K562 (cell line): ENCODE data around the gene DAB1. TPM values are rescaled to one million over a fixed set of nuclear protein-coding genes. Genes with fewer than 3 reads are reported as not detected.

ENCODE experiments used
- ATAC-seq: fragments of 200-7000 bp; cut with Tn5 transposase; 3 replicates; pipeline ENCODE4 v1.9.1; 2020; ENCODE audit warnings: moderate library complexity
- BruUV-seq: library from RNA; stranded (reverse); fragments of 400-500 nt; replicated peaks from 2 replicates; lab custom pipeline; 2021; lab: Mats Ljungman, UMichigan
- CTCF ChIA-PET: fragments of 300-600 bp; formaldehyde crosslinking; extraction: SDS; loops from one replicate; lab custom pipeline; 2021; ENCODE audit warnings: low intra/inter-chr PET ratio; lab: Yijun Ruan, JAX
- POLR2A ChIA-PET: fragments of 300-600, 350-650 bp; sonication (Branson Sonifier 250); formaldehyde crosslinking; extraction: SDS; loops from one replicate; lab custom pipeline; 2021; ENCODE audit warnings: antibody characterized with exemption, inconsistent platforms; lab: Yijun Ruan, JAX
- DNase-seq, 4 experiments: peaks; one replicate each; pipeline versions ENCODE4 v3.0.0 to v3.0.0-alpha.2; 2011 to 2018; ENCODE audit warnings: low spot score in 3 of 4, mixed read lengths in 3 of 4; ENCODE audit errors: extremely low read depth in 1 of 4
- FAIRE-seq: peaks from 2 replicates; lab custom pipeline; 2011; peaks lifted over from hg19 to GRCh38; lab: Jason Lieb, UNC
- H2AFZ ChIP-seq: 2 replicates; pipeline ENCODE4 v1.6.0; 2011; ENCODE audit warnings: low read depth, low read length, control low read depth, inconsistent platforms
- H3K27ac ChIP-seq: fragments of 200-600 bp; 3 replicates; pipeline ENCODE4 v1.8.0; 2011; ENCODE audit warnings: low read depth, mild to moderate bottlenecking, control low read depth, inconsistent platforms, low read length, moderate library complexity, mixed read lengths; ENCODE audit errors: extremely low read depth
- H3K27me3 ChIP-seq, 2 experiments: fragments of 300-600 bp in 1 of 2; 2 replicates in 1 of 2; 3 replicates in 1 of 2; pipeline versions ENCODE4 v1.6.0 to v1.8.0; 2011; ENCODE audit warnings: inconsistent platforms in 2 of 2, low read length in 2 of 2, mild to moderate bottlenecking in 1 of 2, mixed read lengths in 1 of 2, moderate library complexity in 1 of 2; ENCODE audit not compliant: control insufficient read depth in 2 of 2, insufficient read depth in 2 of 2
- H3K36me3 ChIP-seq: fragments of 300-600 bp; 3 replicates; pipeline ENCODE4 v1.8.0; 2011; ENCODE audit warnings: mild to moderate bottlenecking, low read length, inconsistent platforms; ENCODE audit not compliant: control insufficient read depth, insufficient read depth
- H3K4me1 ChIP-seq, 2 experiments: fragments of 200-600 bp in 1 of 2; replicated peaks in 1 of 2; 2 replicates in 1 of 2; 3 replicates in 1 of 2; pipeline versions ENCODE4 v1.5.1 to v1.8.0; 2011; ENCODE audit warnings: inconsistent platforms in 2 of 2, low read length in 2 of 2, mild to moderate bottlenecking in 1 of 2, mixed read lengths in 1 of 2, moderate library complexity in 1 of 2; ENCODE audit not compliant: control insufficient read depth in 2 of 2, insufficient read depth in 2 of 2
- H3K4me2 ChIP-seq: 2 replicates; pipeline ENCODE4 v1.6.1; 2011; ENCODE audit warnings: low read length, control low read depth, inconsistent platforms, mixed read lengths; ENCODE audit not compliant: insufficient read depth
- H3K4me3 ChIP-seq: fragments of 200-600 bp; sonication (generic), shearing (Covaris generic); 2 replicates; pipeline ENCODE4 v1.5.1; 2016; ENCODE audit warnings: control low read depth, inconsistent platforms
- H3K79me2 ChIP-seq: fragments of 200-600 bp; 3 replicates; pipeline ENCODE4 v1.8.0; 2011; ENCODE audit warnings: low read length, inconsistent platforms; ENCODE audit not compliant: control insufficient read depth, insufficient read depth
- H3K9ac ChIP-seq, 2 experiments: 2 replicates each; pipeline versions ENCODE4 v1.6.0 to v1.6.1; 2011; ENCODE audit warnings: low read depth in 2 of 2, low read length in 2 of 2, control low read depth in 1 of 2, inconsistent platforms in 1 of 2, mild to moderate bottlenecking in 1 of 2, mixed read lengths in 1 of 2; ENCODE audit not compliant: insufficient read depth in 1 of 2
- H3K9me1 ChIP-seq: one replicate; pipeline ENCODE4 v1.6.0; 2011; ENCODE audit warnings: inconsistent platforms, mild to moderate bottlenecking, low read length, moderate library complexity; ENCODE audit not compliant: control insufficient read depth, insufficient read depth
- H3K9me3 ChIP-seq: replicated peaks from 2 replicates; pipeline ENCODE4 v1.5.1; 2011; ENCODE audit warnings: low read depth, low read length, inconsistent platforms; ENCODE audit not compliant: control insufficient read depth, insufficient read depth
- H4K20me1 ChIP-seq: replicated peaks from 2 replicates; pipeline ENCODE4 v1.6.1; 2011; ENCODE audit warnings: low read length, inconsistent platforms, mixed read lengths; ENCODE audit not compliant: control insufficient read depth, insufficient read depth
- DMBX1 ChIP-seq: fragments of 250-450 bp; sonication (Bioruptor Pico); IDR thresholded peaks from 2 replicates; pipeline ENCODE4 v1.8.0; 2022; ENCODE audit warnings: inconsistent platforms, mild to moderate bottlenecking, moderate library complexity, borderline replicate concordance
- MCM7 ChIP-seq, 2 experiments: fragments of 450-650 bp; IDR thresholded peaks; 2 replicates each; pipeline ENCODE4 v1.6.1; 2016 to 2018
- NR2C2 ChIP-seq, 2 experiments: fragments of 200-800 bp in 1 of 2; sonication (Bioruptor generic) in 1 of 2; sonication (generic) in 1 of 2; formaldehyde crosslinking in 1 of 2; IDR thresholded peaks; 2 replicates each; pipeline versions ENCODE4 v1.6.1 to v1.8.0; 2016 to 2022; ENCODE audit warnings: mild to moderate bottlenecking in 1 of 2, missing compliant biosample characterization in 1 of 2, missing genetic modification characterization in 1 of 2, missing genetic modification reagents in 1 of 2
- PHB2 ChIP-seq: fragments of 450-650 bp; IDR thresholded peaks from 2 replicates; pipeline ENCODE4 v1.6.1; 2017; ENCODE audit warnings: low read depth
- POLR3A ChIP-seq: IDR thresholded peaks from 2 replicates; pipeline ENCODE4 v1.6.1; 2011; ENCODE audit warnings: borderline replicate concordance, mild to moderate bottlenecking, moderate library complexity; ENCODE audit not compliant: insufficient read length, insufficient read depth; ENCODE audit errors: extremely low read depth
- POU5F1 ChIP-seq: fragments of 150-350 bp; IDR thresholded peaks from 2 replicates; pipeline ENCODE4 v1.6.1; 2014; ENCODE audit warnings: borderline replicate concordance, low read length, low read depth, mild to moderate bottlenecking; ENCODE audit not compliant: partially characterized antibody
- PTBP1 ChIP-seq: fragments of 200-400 bp; formaldehyde crosslinking; IDR thresholded peaks from 2 replicates; pipeline ENCODE4 v1.6.1; 2017; ENCODE audit warnings: low read depth, low read length
- RBM25 ChIP-seq: fragments of 200-400 bp; formaldehyde crosslinking; IDR thresholded peaks from 2 replicates; pipeline ENCODE4 v1.6.1; 2018; ENCODE audit warnings: low read length, low read depth, moderate library complexity; ENCODE audit not compliant: severe bottlenecking
- SMAD4 ChIP-seq: fragments of 250-450 bp; sonication (Bioruptor Pico); conservative IDR thresholded peaks from 2 replicates; pipeline ENCODE4 v1.8.0; 2021; ENCODE audit warnings: inconsistent platforms, mild to moderate bottlenecking, moderate library complexity
- TCF7 ChIP-seq: sonication (generic); IDR thresholded peaks from 2 replicates; pipeline ENCODE4 v1.6.1; 2016; ENCODE audit warnings: antibody characterized with exemption, borderline replicate concordance
- TEAD4 ChIP-seq, 2 experiments: sonication (generic) in 1 of 2; formaldehyde crosslinking in 1 of 2; IDR thresholded peaks; 2 replicates each; pipeline versions ENCODE4 v1.6.1 to v1.8.0; 2012 to 2022; ENCODE audit warnings: borderline replicate concordance in 1 of 2, inconsistent platforms in 1 of 2, low read length in 1 of 2, mild to moderate bottlenecking in 1 of 2, missing genetic modification reagents in 1 of 2
- WGBS: fragments of 100-300 bp; shearing (Covaris generic); methylation state at CpG from one replicate; pipeline ENCODE4 v1.1.6; 2016; ENCODE audit warnings: low coverage, mixed read lengths; ENCODE audit not compliant: insufficient coverage; ENCODE audit errors: missing lambda C conversion rate; 5-methylcytosine and 5-hydroxymethylcytosine counted together
- in situ Hi-C: fragments of 300-500 bp; cut with MboI; formaldehyde crosslinking; loops from 4 replicates; pipeline ENCODE4 v1.15.0; 2018; ENCODE audit warnings: inconsistent platforms, mixed read lengths
- intact Hi-C: fragments of 100-400 bp; cut with micrococcal nuclease; formaldehyde crosslinking; loops from 2 replicates; pipeline ENCODE4 v1.14.2; 2022
- polyA plus RNA-seq, 8 experiments: library from polyadenylated mRNA; depleted of rRNA in 4 of 8; stranded (reverse) in 5 of 8; unstranded in 3 of 8; fragments of >200 nt; fragmentation: Nextera tagmentation in 2 of 8; fragmentation: Illumina TruSeq in 1 of 8; extraction: Ambion mirVana in 2 of 8; extraction: Trizol in 1 of 8; gene quantifications; 2 replicates each; pipeline versions ENCODE4 v1.2.1 to v1.2.3, GENCODE V29; 2011 to 2014; ENCODE audit warnings: inconsistent platforms in 1 of 8, missing spikeins in 1 of 8
- total RNA-seq, 7 experiments: library from RNA; depleted of rRNA in 6 of 7; stranded (reverse); fragments of >200 nt in 6 of 7; fragmentation: Illumina TruSeq in 2 of 7; extraction: Trizol in 2 of 7; gene quantifications; 2 replicates each; pipeline versions ENCODE4 v1.2.1 to v1.2.3, GENCODE V29; 2011 to 2021; ENCODE audit warnings: low replicate concordance in 1 of 7
- TF ChIP-seq, protein P1 (sequence below): sonication (generic); formaldehyde crosslinking; IDR thresholded peaks from 2 replicates; pipeline ENCODE4 v1.8.1; 2023; ENCODE audit warnings: missing genetic modification reagents, mild to moderate bottlenecking, borderline replicate concordance

DAB1 gene
- total and polyA plus RNA-seq, 9 of the 15 experiments (the other 6 are each of a cell fraction or from before 2014, with no cell fraction given), result not detected

DNA sequence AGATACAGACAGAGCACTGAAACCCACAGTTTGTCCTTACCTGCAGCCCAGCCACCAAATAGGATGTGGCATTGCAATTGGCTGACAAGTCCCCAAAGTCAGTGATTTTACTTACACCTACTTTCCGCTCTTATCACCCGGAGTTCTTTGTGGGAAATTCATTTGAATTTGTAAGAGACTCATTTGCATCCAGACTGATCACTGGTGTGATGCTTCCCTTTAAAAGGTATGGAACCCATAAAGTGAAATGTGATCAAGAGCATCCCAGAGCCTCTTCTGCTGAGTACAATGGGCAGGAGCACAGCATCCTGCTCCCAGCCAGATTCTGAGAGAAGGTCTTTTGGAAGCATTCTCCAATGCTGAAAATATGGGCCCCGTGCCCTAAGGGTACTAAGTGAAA is 161.4 kb downstream of the DAB1 start:
- ChIA-PET POLR2A (interaction anchor here (1.1 kb wide), 1 partner anchor 22 kb away, joined by 3 read pairs; no protein-coding TSS in a partner anchor), CTCF (no interaction called here)
- Histone ChIP-seq H3K36me3 (no peaks in the 10 kb centered on the region), H3K27ac (no peak overlapping the region), H4K20me1 (no peaks in the 10 kb centered on the region), H3K79me2 (no peaks in the 10 kb centered on the region), H3K27me3 (peaks cover 0 to 11% of the 10 kb centered on the region in 2 experiments; a peak in 3 of 5 replicates), H3K9me1 (no peaks in the 10 kb centered on the region), H3K9me3 (no peaks in the 10 kb centered on the region), H2AFZ (no peak overlapping the region), H3K4me1 (no peaks in the 10 kb centered on the region), H3K9ac (no peak overlapping the region), H3K4me3 (no peak overlapping the region), H3K4me2 (no peak overlapping the region)
- DNase-seq, result no peak
- no peak for FAIRE-seq
- ATAC-seq, result no peak
- WGBS, result 0% methylated on average over 3 of the region's 3 CpGs
- BruUV-seq, result no TSS peak
- no peak for TF ChIP-seq DMBX1 (CRISPR knock-in tag)
- no peak for TF ChIP-seq PTBP1
- no peak for TF ChIP-seq SMAD4 (CRISPR knock-in tag)
- no peak for TF ChIP-seq TCF7
- TF ChIP-seq TEAD4 (IDR thresholded peaks at IDR 0.05; ENCODE audit: low read length), result no peak
- no peak for TF ChIP-seq TEAD4 (CRISPR knock-in tag; IDR thresholded peaks at IDR 0.05; ENCODE audit: borderline replicate concordance)
- no peak for TF ChIP-seq POU5F1
- no peak for TF ChIP-seq NR2C2 (CRISPR knock-in tag; IDR thresholded peaks at IDR 0.05)
- no peak for TF ChIP-seq NR2C2 (tag; IDR thresholded peaks at IDR 0.05)
- TF ChIP-seq, protein P1, sequence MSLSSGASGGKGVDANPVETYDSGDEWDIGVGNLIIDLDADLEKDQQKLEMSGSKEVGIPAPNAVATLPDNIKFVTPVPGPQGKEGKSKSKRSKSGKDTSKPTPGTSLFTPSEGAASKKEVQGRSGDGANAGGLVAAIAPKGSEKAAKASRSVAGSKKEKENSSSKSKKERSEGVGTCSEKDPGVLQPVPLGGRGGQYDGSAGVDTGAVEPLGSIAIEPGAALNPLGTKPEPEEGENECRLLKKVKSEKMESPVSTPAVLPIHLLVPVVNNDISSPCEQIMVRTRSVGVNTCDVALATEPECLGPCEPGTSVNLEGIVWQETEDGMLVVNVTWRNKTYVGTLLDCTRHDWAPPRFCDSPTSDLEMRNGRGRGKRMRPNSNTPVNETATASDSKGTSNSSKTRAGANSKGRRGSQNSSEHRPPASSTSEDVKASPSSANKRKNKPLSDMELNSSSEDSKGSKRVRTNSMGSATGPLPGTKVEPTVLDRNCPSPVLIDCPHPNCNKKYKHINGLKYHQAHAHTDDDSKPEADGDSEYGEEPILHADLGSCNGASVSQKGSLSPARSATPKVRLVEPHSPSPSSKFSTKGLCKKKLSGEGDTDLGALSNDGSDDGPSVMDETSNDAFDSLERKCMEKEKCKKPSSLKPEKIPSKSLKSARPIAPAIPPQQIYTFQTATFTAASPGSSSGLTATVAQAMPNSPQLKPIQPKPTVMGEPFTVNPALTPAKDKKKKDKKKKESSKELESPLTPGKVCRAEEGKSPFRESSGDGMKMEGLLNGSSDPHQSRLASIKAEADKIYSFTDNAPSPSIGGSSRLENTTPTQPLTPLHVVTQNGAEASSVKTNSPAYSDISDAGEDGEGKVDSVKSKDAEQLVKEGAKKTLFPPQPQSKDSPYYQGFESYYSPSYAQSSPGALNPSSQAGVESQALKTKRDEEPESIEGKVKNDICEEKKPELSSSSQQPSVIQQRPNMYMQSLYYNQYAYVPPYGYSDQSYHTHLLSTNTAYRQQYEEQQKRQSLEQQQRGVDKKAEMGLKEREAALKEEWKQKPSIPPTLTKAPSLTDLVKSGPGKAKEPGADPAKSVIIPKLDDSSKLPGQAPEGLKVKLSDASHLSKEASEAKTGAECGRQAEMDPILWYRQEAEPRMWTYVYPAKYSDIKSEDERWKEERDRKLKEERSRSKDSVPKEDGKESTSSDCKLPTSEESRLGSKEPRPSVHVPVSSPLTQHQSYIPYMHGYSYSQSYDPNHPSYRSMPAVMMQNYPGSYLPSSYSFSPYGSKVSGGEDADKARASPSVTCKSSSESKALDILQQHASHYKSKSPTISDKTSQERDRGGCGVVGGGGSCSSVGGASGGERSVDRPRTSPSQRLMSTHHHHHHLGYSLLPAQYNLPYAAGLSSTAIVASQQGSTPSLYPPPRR (CRISPR knock-in tag), result no peak
- TF ChIP-seq RBM25, result no peak
- no peak for TF ChIP-seq MCM7 (IDR thresholded peaks at IDR 0.05)
- no peak for TF ChIP-seq PHB2
- TF ChIP-seq POLR3A, result no peak
- intact Hi-C loops, result no loop called here
- in situ Hi-C loops, result no loop called here
